GM23338 (cell line): ENCODE data around the gene CTNNA3. TPM values are rescaled to one million over a fixed set of nuclear protein-coding genes. Genes with fewer than 3 reads are reported as not detected.

Experiments
- ATAC-seq: fragments of 200-7000 bp; cut with Tn5 transposase; 3 replicates; pipeline ENCODE4 v1.9.1; 2020
- DNase-seq: peaks from one replicate; pipeline ENCODE4 v3.0.0-alpha.2; 2015; ENCODE audit warnings: low spot score
- H2AFZ ChIP-seq: fragments of 200-600 bp; sonication (generic); 2 replicates; pipeline ENCODE4 v1.8.0; 2016; ENCODE audit warnings: antibody characterized with exemption, mild to moderate bottlenecking, moderate library complexity
- H3F3A ChIP-seq: fragments of 200-600 bp; sonication (generic); replicated peaks from 2 replicates; pipeline ENCODE4 v1.8.0; 2017; ENCODE audit warnings: antibody characterized with exemption, mixed run types, low read depth
- H3K27ac ChIP-seq: fragments of 200-600 bp; sonication (generic); 2 replicates; pipeline ENCODE4 v1.6.1; 2016; ENCODE audit warnings: low read depth
- H3K27me3 ChIP-seq: fragments of 200-600 bp; sonication (generic); 2 replicates; pipeline ENCODE4 v1.8.0; 2016; ENCODE audit warnings: mild to moderate bottlenecking, mixed run types, moderate library complexity; ENCODE audit not compliant: insufficient read depth
- H3K36me3 ChIP-seq: fragments of 200-600 bp; sonication (generic); 2 replicates; pipeline ENCODE4 v1.8.0; 2016; ENCODE audit warnings: mild to moderate bottlenecking; ENCODE audit not compliant: insufficient read depth
- H3K4me1 ChIP-seq: fragments of 200-600 bp; sonication (generic); 2 replicates; pipeline ENCODE4 v1.8.0; 2016; ENCODE audit warnings: mild to moderate bottlenecking, moderate library complexity; ENCODE audit not compliant: insufficient read depth
- H3K4me2 ChIP-seq: fragments of 200-600 bp; sonication (generic); 2 replicates; pipeline ENCODE4 v1.7.1; 2017; ENCODE audit warnings: mixed run types
- H3K4me3 ChIP-seq: fragments of 200-600 bp; sonication (generic); 2 replicates; pipeline ENCODE4 v1.6.1; 2016; ENCODE audit warnings: mixed run types
- H3K79me2 ChIP-seq: fragments of 200-600 bp; sonication (generic); replicated peaks from 2 replicates; pipeline ENCODE4 v1.8.0; 2017; ENCODE audit warnings: mild to moderate bottlenecking; ENCODE audit not compliant: insufficient read depth
- H3K9me2 ChIP-seq: fragments of 200-600 bp; sonication (generic); 2 replicates; pipeline ENCODE4 v1.8.0; 2017; ENCODE audit not compliant: insufficient read depth
- H4K20me1 ChIP-seq: fragments of 200-600 bp; sonication (generic); replicated peaks from 2 replicates; pipeline ENCODE4 v1.8.0; 2017; ENCODE audit warnings: mild to moderate bottlenecking; ENCODE audit not compliant: insufficient read depth
- H3K27ac Mint-ChIP-seq: 2 replicates; pipeline ENCODE4 v1.8.0; 2020; ENCODE audit warnings: inconsistent platforms, mild to moderate bottlenecking, moderate library complexity, mixed read lengths
- H3K27me3 Mint-ChIP-seq: 3 replicates; pipeline ENCODE4 v1.8.0; 2022; ENCODE audit warnings: low read depth, mild to moderate bottlenecking, moderate library complexity, mixed read lengths, inconsistent platforms; ENCODE audit not compliant: insufficient read depth, poor library complexity
- H3K36me3 Mint-ChIP-seq: 3 replicates; pipeline ENCODE4 v1.8.0; 2021; ENCODE audit warnings: low read depth, mild to moderate bottlenecking, inconsistent platforms, moderate library complexity, mixed read lengths
- H3K4me1 Mint-ChIP-seq: 3 replicates; pipeline ENCODE4 v1.8.0; 2020; ENCODE audit warnings: mild to moderate bottlenecking, inconsistent platforms, mixed read lengths
- H3K4me3 Mint-ChIP-seq: 3 replicates; pipeline ENCODE4 v1.8.0; 2021; ENCODE audit warnings: moderate library complexity, mild to moderate bottlenecking, inconsistent platforms, mixed read lengths
- H3K9me3 Mint-ChIP-seq: 3 replicates; pipeline ENCODE4 v1.8.0; 2020; ENCODE audit warnings: moderate library complexity, mild to moderate bottlenecking, inconsistent platforms, mixed read lengths
- CREB1 ChIP-seq: fragments of 250-450 bp; sonication (Bioruptor Pico); IDR thresholded peaks from 2 replicates; pipeline ENCODE4 v1.5.0; 2020; ENCODE audit warnings: low read depth, mild to moderate bottlenecking, moderate library complexity
- CTCF ChIP-seq, 2 experiments: fragments of 200-600 bp in 1 of 2; sonication (generic) in 1 of 2; conservative IDR thresholded peaks; 2 replicates each; pipeline versions ENCODE4 v1.5.1 to v1.6.1; 2016 to 2017; ENCODE audit warnings: antibody characterized with exemption in 2 of 2, low read depth in 2 of 2, mild to moderate bottlenecking in 2 of 2, moderate library complexity in 1 of 2
- ETS1 ChIP-seq: IDR thresholded peaks from 2 replicates; pipeline ENCODE4 v1.6.1; 2016; ENCODE audit warnings: antibody characterized with exemption
- EZH2phosphoT487 ChIP-seq: fragments of 200-600 bp; sonication (generic); IDR thresholded peaks from one replicate; pipeline ENCODE4 v1.8.1; 2018; ENCODE audit warnings: antibody characterized with exemption; ENCODE audit not compliant: unreplicated experiment
- JUNB ChIP-seq: IDR thresholded peaks from one replicate; pipeline ENCODE4 v1.6.1; 2016; ENCODE audit warnings: antibody characterized with exemption; ENCODE audit not compliant: unreplicated experiment
- NANOG ChIP-seq: IDR thresholded peaks from 2 replicates; pipeline ENCODE4 v1.6.1; 2016; ENCODE audit warnings: antibody characterized with exemption, borderline replicate concordance
- REST ChIP-seq: IDR thresholded peaks from one replicate; pipeline ENCODE4 v1.6.1; 2018; ENCODE audit warnings: antibody characterized with exemption; ENCODE audit not compliant: unreplicated experiment
- STAT1 ChIP-seq: IDR thresholded peaks from one replicate; pipeline ENCODE4 v1.6.1; 2016; ENCODE audit warnings: antibody characterized with exemption; ENCODE audit not compliant: unreplicated experiment
- ZNF462 ChIP-seq: fragments of 250-450 bp; sonication (Bioruptor Pico); IDR thresholded peaks from 2 replicates; pipeline ENCODE4 v1.5.0; 2020; ENCODE audit warnings: mild to moderate bottlenecking, moderate library complexity
- polyA plus RNA-seq: library from polyadenylated mRNA; unstranded; fragments of >200 nt; fragmentation: Nextera tagmentation; extraction: Ambion mirVana; gene quantifications from 2 replicates; pipeline ENCODE4 v1.2.1, GENCODE V29; 2016
- total RNA-seq: library from RNA; depleted of rRNA; stranded (reverse); fragments of >200 nt; shearing (Covaris generic); gene quantifications from 2 replicates; pipeline ENCODE4 v1.2.3, GENCODE V29; 2014

CTNNA3 gene
- total and polyA plus RNA-seq, 2 experiments from 2014 or later, result 0.71 to 3.3 TPM

- TF ChIP-seq CTCF (conservative IDR thresholded peaks at IDR 0.05; ENCODE audit: low read depth in 2 of 2) (no peak), CREB1 (no peak), JUNB (no peak), NANOG (no peak), STAT1 (no peak), ETS1 (no peak), EZH2phosphoT487 (no peak), REST (no peak)
Measured at GRCh38 chr10:67629461-67629971, 66.5 kb downstream of the CTNNA3 start (continued).

- H3K4me1 ChIP-seq, result no peaks in the 10 kb centered on the region
- no peaks in the 10 kb centered on the region for H3K36me3 Mint-ChIP-seq
- peaks cover 1% of the 10 kb centered on the region for H3K27me3 Mint-ChIP-seq
- peak overlapping the region; percentile 60 for H2AFZ ChIP-seq
- H3K4me1 Mint-ChIP-seq, result no peaks in the 10 kb centered on the region
- DNase-seq (no peak), ATAC-seq (no peak)
- no peaks in the 10 kb centered on the region for H3K27me3 ChIP-seq
- no peaks in the 10 kb centered on the region for H4K20me1 ChIP-seq
- no peaks in the 10 kb centered on the region for H3K79me2 ChIP-seq
- no peaks in the 10 kb centered on the region for H3F3A ChIP-seq
- no peak overlapping the region for H3K27ac Mint-ChIP-seq
- no peak overlapping the region for H3K27ac ChIP-seq
- H3K9me3 Mint-ChIP-seq, result no peaks in the 10 kb centered on the region; the same call in 2 of the 3 replicates
- H3K4me3 ChIP-seq, result no peak overlapping the region
- H3K4me2 ChIP-seq, result no peak overlapping the region
- H3K36me3 ChIP-seq, result no peaks in the 10 kb centered on the region
- peaks cover 3% of the 10 kb centered on the region; the same call in 1 of the 2 replicates for H3K9me2 ChIP-seq
- H3K4me3 Mint-ChIP-seq, result no peak overlapping the region
- TF ChIP-seq ZNF462 (CRISPR knock-in tag), result no peak
- no peak for TF ChIP-seq NANOG
- TF ChIP-seq CTCF (conservative IDR thresholded peaks at IDR 0.05; ENCODE audit: low read depth in 2 of 2), result no peak
Measured at GRCh38 chr10:67622984-67623383, 73.0 kb downstream of the CTNNA3 start.
